Thyroid gland (tissue), 4 donors: Measurements from ENCODE around the gene COL27A1.

Experiments used
- POLR2A ChIP-seq, 2 donors: fragments of 450-650 bp; IDR thresholded peaks; one replicate each; pipeline ENCODE4 v1.6.1; 2017; ENCODE audit warnings: antibody characterized with exemption in 2 of 2, mild to moderate bottlenecking in 2 of 2, moderate library complexity in 1 of 2
- TF ChIP-seq, protein P1 (sequence below), 6 experiments: fragments of 200-600 bp in 3 of 6; fragments of 450-650 bp in 3 of 6; sonication (generic) in 3 of 6; IDR thresholded peaks; one replicate each; pipeline ENCODE4 v1.5.1; 2016 to 2019; ENCODE audit warnings: antibody characterized with exemption in 6 of 6, mild to moderate bottlenecking in 2 of 6, inconsistent platforms in 1 of 6, moderate library complexity in 1 of 6

GRCh38 chr9:114112325-114112724 is 43.0 kb upstream of the COL27A1 start:
- TF ChIP-seq, protein P1, sequence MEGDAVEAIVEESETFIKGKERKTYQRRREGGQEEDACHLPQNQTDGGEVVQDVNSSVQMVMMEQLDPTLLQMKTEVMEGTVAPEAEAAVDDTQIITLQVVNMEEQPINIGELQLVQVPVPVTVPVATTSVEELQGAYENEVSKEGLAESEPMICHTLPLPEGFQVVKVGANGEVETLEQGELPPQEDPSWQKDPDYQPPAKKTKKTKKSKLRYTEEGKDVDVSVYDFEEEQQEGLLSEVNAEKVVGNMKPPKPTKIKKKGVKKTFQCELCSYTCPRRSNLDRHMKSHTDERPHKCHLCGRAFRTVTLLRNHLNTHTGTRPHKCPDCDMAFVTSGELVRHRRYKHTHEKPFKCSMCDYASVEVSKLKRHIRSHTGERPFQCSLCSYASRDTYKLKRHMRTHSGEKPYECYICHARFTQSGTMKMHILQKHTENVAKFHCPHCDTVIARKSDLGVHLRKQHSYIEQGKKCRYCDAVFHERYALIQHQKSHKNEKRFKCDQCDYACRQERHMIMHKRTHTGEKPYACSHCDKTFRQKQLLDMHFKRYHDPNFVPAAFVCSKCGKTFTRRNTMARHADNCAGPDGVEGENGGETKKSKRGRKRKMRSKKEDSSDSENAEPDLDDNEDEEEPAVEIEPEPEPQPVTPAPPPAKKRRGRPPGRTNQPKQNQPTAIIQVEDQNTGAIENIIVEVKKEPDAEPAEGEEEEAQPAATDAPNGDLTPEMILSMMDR (IDR thresholded peaks at IDR 0.05), result no peak
- TF ChIP-seq POLR2A (IDR thresholded peaks at IDR 0.05), result no peak
